Nephron progenitor cell (in vitro differentiated cells): ENCODE measurements around the gene SLC5A4.
"Not testable (repeated sequence)": the region's sequence is repeated elsewhere in the genome, so short reads cannot be mapped to it uniquely, and the experiment has no call there.

Experiments used
- DNase-seq: peaks from one replicate; pipeline ENCODE4 v3.0.0; 2021
- H3K27ac Mint-ChIP-seq: 2 replicates; pipeline ENCODE4 v1.8.0; 2021; ENCODE audit warnings: mild to moderate bottlenecking, moderate library complexity, mixed read lengths
- H3K27me3 Mint-ChIP-seq: 2 replicates; pipeline ENCODE4 v1.8.0; 2021; ENCODE audit warnings: mild to moderate bottlenecking, low read depth, mixed read lengths; ENCODE audit not compliant: poor library complexity
- H3K36me3 Mint-ChIP-seq: 2 replicates; pipeline ENCODE4 v1.8.0; 2021; ENCODE audit warnings: low read depth, mixed read lengths
- H3K4me1 Mint-ChIP-seq: 2 replicates; pipeline ENCODE4 v1.8.0; 2021; ENCODE audit warnings: mixed read lengths
- H3K4me3 Mint-ChIP-seq: 2 replicates; pipeline ENCODE4 v1.8.0; 2021; ENCODE audit warnings: mild to moderate bottlenecking, moderate library complexity, mixed read lengths
- H3K9me3 Mint-ChIP-seq: 2 replicates; pipeline ENCODE4 v1.8.0; 2021; ENCODE audit warnings: mild to moderate bottlenecking, moderate library complexity, mixed read lengths
- TF ChIP-seq, protein P1 (sequence below): fragments of 200-600 bp; sonication (generic); IDR thresholded peaks from 2 replicates; pipeline ENCODE4 v1.5.0; 2021; ENCODE audit warnings: antibody characterized with exemption

The SLC5A4 gene

DNA sequence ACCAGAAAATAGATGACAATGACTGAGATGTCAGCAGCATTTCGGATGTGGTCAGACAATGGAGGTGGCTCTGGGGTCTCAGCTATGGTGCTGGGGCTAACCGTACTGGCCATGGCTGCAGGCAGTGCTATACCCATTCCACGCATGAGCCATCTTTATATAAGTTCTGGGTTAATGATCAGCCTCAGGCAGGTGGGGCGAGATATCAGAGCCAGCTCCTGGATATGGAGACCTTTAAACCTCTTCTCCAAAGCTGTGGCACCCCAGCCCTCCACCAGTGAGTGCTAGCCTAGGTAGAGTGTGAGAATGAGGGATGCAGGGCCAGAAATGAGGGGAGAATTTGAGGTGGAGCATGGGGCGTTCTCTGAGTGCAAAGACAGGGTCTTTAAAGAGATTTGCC is at the start of gene SLC5A4:
Gene SLC5A4, minus strand, starts transcription at position 131 of the 400 bp plus-strand sequence. Its CDS starts 18 bp downstream, at position 113.
- no peak within 1 kb of the TSS for H3K4me3 Mint-ChIP-seq
- no peaks in the 10 kb centered on the region for H3K9me3 Mint-ChIP-seq
- peaks cover 33% of the 10 kb centered on the region for H3K27me3 Mint-ChIP-seq
- DNase-seq: no peak
- no peaks in the 10 kb centered on the region for H3K4me1 Mint-ChIP-seq
- no peaks in the 10 kb centered on the region for H3K36me3 Mint-ChIP-seq
- no peak within 1 kb of the TSS for H3K27ac Mint-ChIP-seq
- TF ChIP-seq, protein P1, sequence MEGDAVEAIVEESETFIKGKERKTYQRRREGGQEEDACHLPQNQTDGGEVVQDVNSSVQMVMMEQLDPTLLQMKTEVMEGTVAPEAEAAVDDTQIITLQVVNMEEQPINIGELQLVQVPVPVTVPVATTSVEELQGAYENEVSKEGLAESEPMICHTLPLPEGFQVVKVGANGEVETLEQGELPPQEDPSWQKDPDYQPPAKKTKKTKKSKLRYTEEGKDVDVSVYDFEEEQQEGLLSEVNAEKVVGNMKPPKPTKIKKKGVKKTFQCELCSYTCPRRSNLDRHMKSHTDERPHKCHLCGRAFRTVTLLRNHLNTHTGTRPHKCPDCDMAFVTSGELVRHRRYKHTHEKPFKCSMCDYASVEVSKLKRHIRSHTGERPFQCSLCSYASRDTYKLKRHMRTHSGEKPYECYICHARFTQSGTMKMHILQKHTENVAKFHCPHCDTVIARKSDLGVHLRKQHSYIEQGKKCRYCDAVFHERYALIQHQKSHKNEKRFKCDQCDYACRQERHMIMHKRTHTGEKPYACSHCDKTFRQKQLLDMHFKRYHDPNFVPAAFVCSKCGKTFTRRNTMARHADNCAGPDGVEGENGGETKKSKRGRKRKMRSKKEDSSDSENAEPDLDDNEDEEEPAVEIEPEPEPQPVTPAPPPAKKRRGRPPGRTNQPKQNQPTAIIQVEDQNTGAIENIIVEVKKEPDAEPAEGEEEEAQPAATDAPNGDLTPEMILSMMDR: no peak

DNA sequence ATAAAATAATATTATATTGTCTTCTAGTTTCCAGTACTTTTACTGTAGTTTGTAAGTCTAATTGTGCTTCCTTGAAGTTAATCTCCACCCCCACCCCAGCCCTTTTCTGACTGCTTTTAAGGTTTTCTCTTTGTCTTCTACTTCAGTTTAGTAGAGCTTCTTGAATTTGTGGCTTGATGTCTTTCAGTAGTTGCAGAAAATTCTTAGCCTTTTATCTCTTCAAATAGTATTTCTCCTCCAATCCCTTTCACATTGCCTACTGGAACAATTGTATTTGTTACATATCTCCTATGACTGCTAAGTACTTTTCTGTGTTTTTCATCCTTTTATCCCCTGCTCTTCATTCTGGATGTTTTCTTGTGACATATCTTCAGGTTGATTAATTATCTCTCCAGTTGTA is 38.8 kb upstream of the SLC5A4 start:
- H3K27me3 Mint-ChIP-seq, H3K4me3 Mint-ChIP-seq, H3K4me1 Mint-ChIP-seq, DNase-seq, H3K36me3 Mint-ChIP-seq, H3K9me3 Mint-ChIP-seq, H3K27ac Mint-ChIP-seq: not testable (repeated sequence)

DNA sequence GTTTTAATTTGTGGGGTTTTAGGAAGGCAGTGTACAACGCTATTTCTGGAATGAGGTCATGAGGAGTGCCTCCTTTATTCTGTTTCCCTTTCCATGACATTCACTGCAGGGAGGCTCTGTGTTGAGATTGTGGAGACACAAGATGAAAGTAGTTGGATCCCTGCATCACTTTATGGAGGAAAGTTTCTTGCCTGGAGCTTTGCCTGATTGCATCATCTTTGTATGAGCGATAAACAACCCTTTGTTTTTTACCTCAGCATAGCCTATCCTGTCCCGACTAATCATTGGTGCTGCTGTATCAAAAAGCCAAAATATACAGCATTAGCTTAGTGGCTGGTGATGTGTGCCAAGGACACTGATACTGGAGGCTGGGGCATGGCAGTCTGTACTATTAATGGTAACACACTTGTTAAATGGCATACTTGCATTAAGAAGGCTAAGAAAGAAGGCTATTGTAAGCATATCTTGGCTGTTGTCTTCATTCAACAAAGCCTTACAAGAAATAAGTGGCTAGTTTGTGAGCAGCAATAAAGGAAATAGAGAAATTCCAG is 31.2 kb upstream of the SLC5A4 start:
- Mint-ChIP-seq H3K9me3 (peaks cover 4% of the 10 kb centered on the region), H3K36me3 (no peaks in the 10 kb centered on the region), H3K27me3 (peaks cover 28% of the 10 kb centered on the region), H3K4me3 (no peak overlapping the region), H3K27ac (no peak overlapping the region), H3K4me1 (peaks cover 6% of the 10 kb centered on the region)
- TF ChIP-seq, protein P1: no peak
- no peak for DNase-seq

DNA sequence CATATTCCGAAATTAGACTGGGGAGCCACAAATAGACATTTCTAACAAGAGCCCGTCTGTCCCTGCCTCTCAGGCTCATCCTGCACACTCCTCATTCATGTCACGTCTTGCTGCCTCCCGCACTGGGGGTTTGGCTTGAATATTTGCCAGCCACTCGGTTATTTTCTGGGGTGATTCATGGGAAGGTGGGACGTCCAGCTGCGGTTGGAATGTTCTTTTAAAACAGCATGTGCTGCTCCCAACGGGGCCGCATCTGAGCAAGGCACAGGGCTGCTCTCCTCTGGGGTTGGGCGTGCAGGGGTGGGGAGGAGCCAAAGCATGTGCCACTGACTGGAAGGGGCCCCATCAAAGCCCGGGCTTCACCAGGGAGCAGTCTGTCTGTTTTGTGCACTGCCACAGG is 25.9 kb upstream of the SLC5A4 start:
- H3K27me3 Mint-ChIP-seq: peaks cover 29% of the 10 kb centered on the region
- no peak for DNase-seq
- H3K36me3 Mint-ChIP-seq: no peaks in the 10 kb centered on the region
- H3K4me1 Mint-ChIP-seq: peaks cover 6% of the 10 kb centered on the region
- no peak overlapping the region for H3K4me3 Mint-ChIP-seq
- no peak overlapping the region for H3K27ac Mint-ChIP-seq
- TF ChIP-seq, protein P1: no peak
- H3K9me3 Mint-ChIP-seq: peaks cover 1% of the 10 kb centered on the region

DNA sequence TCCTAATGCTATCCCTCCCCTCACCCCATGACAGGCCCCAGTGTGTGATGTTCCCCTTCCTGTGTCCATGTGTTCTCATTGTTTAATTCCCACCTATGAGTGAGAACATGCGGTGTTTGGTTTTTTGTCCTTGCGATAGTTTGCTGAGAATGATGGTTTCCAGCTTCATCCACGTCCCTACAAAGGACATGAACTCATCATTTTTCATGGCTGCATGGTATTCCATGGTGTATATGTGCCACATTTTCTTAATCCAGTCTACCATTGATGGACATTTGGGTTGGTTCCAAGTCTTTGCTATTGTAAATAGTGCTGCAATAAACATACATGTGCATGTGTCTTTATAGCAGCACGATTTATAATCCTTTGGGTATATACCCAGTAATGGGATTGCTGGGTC is 20.2 kb upstream of the SLC5A4 start:
- not testable (repeated sequence) for H3K4me3 Mint-ChIP-seq, H3K27ac Mint-ChIP-seq, H3K4me1 Mint-ChIP-seq, DNase-seq, H3K36me3 Mint-ChIP-seq, H3K9me3 Mint-ChIP-seq
- H3K27me3 Mint-ChIP-seq: peaks cover 10% of the 10 kb centered on the region

DNA sequence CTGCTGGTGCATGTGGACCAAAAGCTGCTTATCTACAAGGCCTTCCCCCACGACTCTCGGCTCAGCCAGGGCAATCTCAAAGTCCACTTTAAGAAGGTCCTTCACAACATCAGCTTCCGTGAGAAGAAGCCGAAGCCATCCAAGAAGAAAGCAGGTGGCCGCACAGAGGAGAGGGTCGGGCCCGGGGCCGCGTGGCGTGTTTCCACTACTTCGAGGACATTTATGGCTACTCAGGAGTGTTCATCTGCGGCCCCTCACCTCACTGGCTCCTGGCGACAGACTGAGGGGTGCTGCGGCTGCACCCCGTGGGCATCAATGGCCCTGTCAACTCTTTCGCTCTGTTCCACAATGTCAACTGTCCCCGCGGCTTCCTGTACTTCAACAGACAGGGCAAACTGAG is 16.2 kb upstream of the SLC5A4 start:
- no peaks in the 10 kb centered on the region for H3K4me1 Mint-ChIP-seq
- TF ChIP-seq, protein P1: no peak
- no peak for DNase-seq
- no peak overlapping the region for H3K27ac Mint-ChIP-seq
- no peak overlapping the region for H3K4me3 Mint-ChIP-seq
- H3K27me3 Mint-ChIP-seq: peaks cover 11% of the 10 kb centered on the region
- no peaks in the 10 kb centered on the region for H3K36me3 Mint-ChIP-seq
- H3K9me3 Mint-ChIP-seq: no peaks in the 10 kb centered on the region

DNA sequence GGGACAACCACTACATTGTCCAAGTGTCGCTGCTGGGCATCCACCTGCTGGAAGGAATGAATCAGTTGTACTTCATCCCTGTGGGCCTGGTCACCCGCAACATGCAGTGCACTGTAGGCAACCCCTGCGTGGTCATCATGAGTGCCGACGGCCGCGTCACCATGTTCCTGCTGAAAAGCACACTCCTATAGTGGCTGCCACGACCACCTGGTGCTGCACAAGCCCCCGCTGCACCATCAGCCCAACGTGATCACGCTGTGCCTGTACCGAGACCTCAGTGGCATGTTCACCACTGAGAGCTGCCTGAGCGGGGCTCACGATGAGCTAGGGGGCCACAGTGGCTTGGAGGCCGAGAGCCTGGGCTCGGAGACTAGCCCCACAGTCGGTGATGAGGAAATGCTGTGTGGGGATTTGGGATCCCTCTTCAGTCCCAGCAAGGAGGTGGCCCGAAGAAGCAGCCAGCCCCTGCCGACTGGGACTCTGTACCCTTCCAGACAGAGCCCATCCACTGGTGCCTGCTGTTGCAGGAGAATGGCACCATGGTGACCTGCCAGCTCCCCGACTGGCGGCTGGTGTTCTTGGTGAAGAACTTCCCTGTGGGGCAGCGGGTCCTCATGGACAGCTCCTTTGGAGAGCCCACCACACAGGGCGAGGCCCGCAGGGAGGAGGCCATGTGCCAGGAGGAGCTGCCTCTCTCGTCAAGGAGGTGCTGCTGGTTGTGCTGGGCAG is 15.7 kb upstream of the SLC5A4 start:
- Mint-ChIP-seq H3K4me1 (no peaks in the 10 kb centered on the region), H3K27me3 (peaks cover 11% of the 10 kb centered on the region), H3K36me3 (no peaks in the 10 kb centered on the region), H3K9me3 (no peaks in the 10 kb centered on the region), H3K4me3 (no peak overlapping the region), H3K27ac (no peak overlapping the region)
- TF ChIP-seq, protein P1: no peak
- DNase-seq: no peak
